NK-92 (cell line): ENCODE measurements around the gene SLC35E2B.
A peak's percentile ranks its signal among the peaks of the same experiment; 100 is the strongest.
"Not testable (repeated sequence)": the region's sequence is repeated elsewhere in the genome, so short reads cannot be mapped to it uniquely, and the experiment has no call there.

Experiments
- DNase-seq: peaks from one replicate; lab custom pipeline; 2025; ENCODE audit not compliant: unreplicated experiment; lab: John Stamatoyannopoulos, UW

SLC35E2B gene

GRCh38 chr1:1646326-1646725, 46.3 kb downstream of the SLC35E2B start:
- DNase-seq: not testable (repeated sequence)

- not testable (repeated sequence) for DNase-seq
These were observed 51.7 kb downstream of the SLC35E2B start for GRCh38 chr1:1640711-1641461.

DNA sequence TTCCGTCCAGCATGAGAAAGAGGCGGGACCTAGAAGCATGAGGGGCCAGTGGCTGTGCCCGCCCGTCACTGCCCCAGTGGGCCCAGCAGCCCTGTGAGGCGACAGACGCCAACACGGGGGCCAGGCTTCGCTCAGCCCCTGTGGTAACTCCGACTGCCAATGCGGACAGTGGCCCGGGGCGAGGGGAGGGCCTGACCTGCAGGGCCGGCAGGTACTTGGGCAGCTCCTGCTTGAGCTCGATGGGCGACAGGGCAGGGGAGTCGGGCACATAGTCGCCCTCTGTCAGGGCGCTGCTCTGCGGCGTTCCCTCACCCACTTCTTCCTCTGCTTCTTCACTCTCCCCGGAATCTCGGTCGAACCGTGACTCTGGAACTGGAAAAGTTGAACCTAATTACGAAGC, 52.5 kb downstream of the SLC35E2B start:
- DNase-seq: not testable (repeated sequence)

DNA sequence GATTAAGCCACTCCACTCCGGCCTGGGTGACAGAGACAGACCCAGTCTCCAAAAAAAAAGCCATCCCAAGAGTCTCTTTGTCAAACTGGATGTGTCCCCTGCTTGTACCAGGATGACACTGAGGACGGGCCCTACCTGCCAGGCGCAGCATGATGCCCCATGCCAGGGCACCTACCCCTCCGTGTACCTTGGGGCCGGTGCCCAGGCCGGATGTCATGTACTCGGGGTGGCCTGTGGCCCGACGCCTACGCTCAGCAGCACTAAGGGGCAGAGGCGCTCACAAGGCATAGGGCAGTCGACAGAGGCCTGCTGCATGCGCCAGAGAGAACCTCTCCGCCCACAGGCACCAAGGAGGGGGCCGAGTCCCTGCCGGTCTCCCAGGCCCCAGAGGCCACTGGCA, 53.2 kb downstream of the SLC35E2B start:
- not testable (repeated sequence) for DNase-seq

- not testable (repeated sequence) for DNase-seq
These were observed 54.1 kb downstream of the SLC35E2B start for GRCh38 chr1:1638528-1638927.

- not testable (repeated sequence) for DNase-seq
These were observed 55.1 kb downstream of the SLC35E2B start for GRCh38 chr1:1637479-1637875.

DNA sequence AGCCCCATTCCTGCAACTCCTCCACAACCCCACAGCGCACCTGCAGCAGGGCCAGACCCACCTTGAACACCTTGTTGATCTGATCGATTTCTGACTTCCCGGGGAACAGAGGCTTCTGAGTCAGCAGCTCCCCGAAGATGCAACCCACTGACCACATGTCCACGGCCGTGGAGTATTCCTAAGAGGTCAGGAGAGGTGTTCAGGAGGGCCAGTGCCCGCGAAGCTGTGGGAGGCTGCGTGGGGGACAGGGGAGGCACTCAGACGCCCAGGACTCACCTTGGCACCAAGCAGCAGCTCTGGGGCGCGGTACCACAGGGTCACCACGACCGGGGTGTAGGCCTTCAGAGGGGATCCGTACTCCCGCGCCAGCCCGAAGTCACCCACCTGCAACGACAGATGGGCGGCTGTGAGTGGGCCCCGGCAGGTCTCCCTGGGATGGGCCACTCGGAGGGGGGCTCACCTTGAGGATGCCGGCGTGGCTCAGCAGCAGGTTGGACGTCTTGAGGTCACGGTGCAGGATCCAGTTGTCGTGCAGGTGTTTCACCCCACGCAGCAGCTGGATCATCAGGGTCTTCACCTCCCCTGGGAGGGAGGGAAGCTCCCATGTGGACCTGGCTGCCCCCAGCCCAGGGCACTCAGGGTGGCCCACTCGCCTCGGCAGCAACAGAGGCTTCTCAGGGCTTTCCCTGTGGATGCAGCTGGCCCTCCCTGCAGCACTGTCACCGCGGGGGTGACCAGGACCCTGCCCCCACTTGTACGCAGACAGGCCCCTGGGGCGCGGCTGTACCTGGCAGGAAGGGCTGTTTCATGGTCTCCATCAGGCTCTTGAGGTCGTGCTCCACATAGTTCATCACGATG, 55.7 kb downstream of the SLC35E2B start:
- not testable (repeated sequence) for DNase-seq

- not testable (repeated sequence) for DNase-seq
These were observed 58.0 kb downstream of the SLC35E2B start for GRCh38 chr1:1634613-1635012.

DNA sequence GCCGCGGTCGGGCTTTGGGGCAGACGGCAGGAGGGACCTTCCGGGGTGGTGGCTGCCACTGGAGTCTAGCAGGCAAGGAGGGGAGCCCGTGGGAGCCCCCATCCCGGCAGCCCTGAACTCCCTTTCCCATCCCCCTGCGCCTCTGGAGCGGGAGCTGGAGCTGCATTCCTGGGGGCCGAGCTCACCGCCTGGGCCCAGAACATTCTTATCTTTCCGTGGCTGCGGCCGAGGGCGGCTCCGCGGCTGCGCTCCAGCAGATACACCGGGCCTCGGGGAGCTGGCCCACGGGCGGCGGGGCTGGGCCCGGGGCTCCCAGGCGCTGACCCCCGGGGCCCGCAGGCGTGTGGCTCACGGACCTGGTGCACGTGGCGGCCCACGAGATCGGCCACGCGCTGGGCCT, 59.2 kb downstream of the SLC35E2B start:
- DNase-seq: not testable (repeated sequence)

DNA sequence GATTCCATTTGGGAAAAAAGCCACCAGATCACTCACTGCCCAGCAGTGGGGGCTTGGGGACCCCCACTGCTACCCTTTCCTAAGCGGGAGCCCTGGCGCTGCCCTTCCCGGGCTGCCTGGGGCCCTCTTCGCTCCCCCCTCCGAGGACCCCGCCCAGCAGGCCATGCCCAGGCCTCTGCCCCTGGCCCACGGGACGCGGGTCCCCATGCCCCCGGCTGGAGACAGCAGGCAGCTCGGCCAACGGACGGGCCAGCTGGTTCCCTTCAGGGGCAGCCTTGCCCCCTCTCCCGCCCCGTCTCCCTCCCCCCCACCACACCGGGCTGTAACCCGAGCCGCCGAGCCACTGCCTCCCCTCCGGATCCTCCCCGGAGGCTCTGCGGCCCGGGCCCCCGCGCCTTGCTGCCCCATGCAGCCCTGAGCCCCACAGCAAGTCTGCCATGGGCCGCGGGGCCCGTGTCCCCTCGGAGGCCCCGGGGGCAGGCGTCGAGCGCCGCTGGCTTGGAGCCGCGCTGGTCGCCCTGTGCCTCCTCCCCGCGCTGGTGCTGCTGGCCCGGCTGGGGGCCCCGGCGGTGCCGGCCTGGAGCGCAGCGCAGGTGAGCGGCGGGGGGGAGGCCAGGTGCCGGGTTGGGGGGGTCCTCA, 60.7 kb downstream of the SLC35E2B start, which contains the start of gene MMP23B:
Gene MMP23B, plus strand, starts transcription at position 392 of the 639 bp plus-strand sequence. Its CDS starts 46 bp downstream, at position 438.
- DNase-seq: no peak

DNA sequence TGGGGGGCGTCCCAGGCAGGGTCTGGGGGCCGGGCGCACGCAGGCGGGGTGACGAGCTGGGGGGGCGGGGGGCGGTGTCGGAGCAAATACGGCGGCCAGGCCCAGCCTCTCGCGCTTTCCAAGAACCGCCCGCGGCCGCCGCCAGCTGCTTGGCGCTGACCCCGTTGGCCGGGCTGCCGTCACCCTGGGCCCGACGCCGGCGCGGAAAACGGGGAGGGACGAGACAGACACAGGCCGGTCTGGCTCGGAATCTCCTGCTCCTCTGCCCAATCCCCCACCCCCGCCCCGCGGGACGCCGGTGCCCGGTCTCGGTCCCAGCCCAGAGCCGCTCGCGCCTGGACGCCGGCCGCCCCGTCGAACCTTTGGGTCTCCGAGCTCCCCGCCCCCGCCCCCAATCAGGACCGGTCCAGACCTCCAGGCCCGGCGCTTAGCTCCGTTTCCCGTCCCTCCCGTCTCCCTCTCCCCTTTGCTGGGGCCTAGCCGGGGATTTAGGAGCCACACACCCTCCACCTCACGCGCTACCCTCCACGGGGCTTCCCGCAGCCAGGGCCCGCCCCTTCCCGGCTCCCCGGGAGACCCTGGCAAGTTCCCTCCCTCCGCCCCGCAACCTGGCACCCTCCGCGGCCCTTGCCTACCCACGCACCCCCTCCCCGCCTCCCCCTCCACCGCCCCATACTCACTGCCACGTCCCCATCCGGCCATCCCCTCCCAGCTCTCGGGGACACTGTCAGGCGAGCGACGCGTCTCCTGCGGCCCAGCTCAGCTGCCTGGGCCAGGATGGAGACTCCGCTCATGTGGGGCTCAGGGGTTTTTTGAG, 61.4 kb downstream of the SLC35E2B start:
- DNase-seq: no peak

GRCh38 chr1:1630191-1630964, 62.2 kb downstream of the SLC35E2B start:
- DNase-seq: peak; percentile 70

DNA sequence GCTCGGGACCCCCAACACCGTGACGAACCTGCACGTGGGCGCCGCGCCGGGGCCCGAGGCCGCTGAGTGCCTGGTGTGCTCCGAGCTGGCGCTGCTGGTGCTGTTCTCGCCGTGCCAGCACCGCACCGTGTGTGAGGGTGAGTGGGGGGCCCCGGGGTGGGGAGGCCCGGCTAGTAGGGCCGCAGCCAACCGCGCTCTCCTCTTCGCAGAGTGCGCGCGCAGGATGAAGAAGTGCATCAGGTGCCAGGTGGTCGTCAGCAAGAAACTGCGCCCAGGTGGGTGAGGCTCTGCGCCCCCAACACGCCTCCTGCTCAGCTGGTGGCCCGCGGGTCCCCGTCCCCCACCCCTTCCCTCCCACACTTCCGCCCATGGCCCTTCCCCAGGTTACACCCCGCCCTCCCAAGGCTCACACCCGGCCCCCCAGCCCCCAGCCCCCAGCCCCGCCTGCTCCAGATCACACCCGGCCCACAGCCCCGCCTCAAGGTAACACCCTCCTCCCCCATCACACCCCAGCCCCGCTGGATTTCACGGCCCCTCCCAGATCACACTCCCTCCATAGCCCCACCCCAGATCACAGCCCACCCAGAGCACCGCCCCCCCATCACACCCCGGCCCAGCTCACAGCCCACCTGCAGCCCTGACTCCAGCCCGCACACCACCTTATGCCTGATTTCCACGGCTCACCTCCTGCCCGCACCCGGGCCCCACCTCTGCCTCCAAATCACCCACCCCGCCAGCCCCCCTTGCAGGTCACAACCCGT, 63.0 kb downstream of the SLC35E2B start:
- DNase-seq: peak; percentile 70

DNA sequence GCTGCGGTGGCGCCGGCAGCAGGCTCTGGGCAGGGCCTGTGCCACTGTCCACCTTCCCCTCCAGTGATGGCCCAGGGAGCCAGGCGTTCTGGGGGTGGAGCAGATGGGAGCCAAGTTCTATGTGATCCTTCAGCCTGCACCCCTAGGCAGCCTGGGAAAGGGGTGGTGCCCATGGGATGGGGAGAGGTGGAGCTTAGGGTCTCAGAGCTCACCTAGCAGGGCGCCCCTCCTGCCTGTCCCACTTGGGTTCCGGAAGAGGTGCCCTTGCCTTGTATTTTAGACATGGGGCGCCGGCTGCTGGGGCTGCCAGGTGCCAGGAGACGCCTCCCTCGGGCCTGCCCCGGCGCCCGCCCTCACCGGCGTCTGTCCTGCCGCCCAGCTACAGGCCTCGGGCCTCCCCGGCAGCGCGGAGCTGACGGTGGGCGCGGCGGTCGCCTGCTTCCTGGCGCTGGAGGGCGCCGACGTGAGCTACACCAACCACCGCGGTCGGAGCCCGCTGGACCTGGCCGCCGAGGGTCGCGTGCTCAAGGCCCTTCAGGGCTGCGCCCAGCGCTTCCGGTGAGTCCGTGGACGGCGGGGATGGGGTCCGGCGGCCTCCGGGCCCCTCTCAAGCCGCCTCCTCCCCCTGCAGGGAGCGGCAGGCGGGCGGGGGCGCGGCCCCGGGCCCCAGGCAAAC, 63.7 kb downstream of the SLC35E2B start:
- no peak for DNase-seq

DNA sequence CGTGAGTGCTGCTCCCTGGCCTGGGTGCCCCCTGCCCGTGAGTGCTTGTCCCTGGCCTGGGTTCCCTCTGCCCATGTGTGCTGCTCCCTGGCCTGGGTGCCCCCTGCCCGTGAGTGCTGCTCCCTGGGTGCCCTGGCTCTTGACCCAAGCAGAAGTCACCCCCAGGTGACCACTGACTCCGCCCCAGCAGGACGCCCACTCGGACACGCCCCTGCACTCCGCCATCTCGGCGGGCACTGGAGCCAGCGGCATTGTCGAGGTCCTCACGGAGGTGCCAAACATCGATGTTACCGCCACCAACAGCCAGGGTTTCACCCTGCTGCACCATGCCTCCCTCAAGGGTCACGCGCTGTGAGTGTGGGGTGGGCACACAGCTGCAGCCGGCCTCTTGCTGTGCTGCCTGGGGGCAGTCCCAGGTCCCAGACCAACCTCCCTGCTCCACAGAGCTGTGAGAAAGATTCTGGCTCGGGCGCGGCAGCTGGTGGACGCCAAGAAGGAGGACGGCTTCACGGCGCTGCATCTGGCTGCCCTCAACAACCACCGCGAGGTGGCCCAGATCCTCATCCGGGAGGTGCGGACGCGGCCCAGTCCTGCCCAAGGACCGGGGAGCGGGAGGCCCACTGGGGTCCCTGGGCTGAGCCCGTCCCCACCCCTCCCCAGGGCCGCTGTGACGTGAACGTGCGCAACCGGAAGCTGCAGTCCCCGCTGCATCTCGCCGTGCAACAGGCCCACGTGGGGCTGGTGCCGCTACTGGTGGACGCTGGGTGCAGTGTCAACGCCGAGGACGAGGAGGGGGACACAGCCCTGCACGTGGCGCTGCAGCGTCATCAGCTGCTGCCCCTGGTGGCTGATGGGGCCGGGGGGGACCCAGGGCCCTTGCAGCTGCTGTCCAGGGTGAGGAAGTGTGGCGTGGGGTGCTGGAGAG, 64.5 kb downstream of the SLC35E2B start:
- no peak for DNase-seq

DNA sequence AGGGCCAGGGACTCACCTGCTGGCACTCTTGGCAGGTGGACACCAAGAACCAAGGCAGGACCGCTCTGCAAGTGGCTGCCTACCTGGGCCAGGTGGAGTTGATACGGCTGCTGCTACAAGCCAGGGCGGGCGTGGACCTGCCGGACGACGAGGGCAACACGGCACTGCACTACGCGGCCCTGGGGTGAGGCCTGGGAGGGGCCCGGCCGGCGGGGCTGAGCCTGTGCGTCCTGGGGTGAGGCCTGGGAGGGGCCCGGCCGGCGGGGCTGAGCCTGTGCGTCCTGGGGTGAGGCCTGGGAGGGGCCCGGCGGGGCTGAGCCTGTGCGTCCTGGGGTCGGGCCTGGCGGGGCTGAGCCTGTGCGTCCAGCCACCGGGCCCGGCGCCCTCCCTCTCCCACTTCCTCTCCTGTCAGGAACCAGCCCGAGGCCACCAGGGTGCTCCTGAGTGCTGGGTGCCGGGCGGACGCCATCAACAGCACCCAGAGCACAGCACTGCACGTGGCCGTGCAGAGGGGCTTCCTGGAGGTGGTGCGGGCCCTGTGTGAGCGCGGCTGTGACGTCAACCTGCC, 65.2 kb downstream of the SLC35E2B start:
- DNase-seq: no peak
